ENCODE results near the gene CBARP.

Gene CBARP

GRCh38 chr19:1266129-1266915 lies 28.5 kb upstream of the CBARP start:
- DNase-seq (ENCODE audit: extremely low read depth in 1 of 2, low read depth in 1 of 2): peak; percentile 77 to 86

DNA sequence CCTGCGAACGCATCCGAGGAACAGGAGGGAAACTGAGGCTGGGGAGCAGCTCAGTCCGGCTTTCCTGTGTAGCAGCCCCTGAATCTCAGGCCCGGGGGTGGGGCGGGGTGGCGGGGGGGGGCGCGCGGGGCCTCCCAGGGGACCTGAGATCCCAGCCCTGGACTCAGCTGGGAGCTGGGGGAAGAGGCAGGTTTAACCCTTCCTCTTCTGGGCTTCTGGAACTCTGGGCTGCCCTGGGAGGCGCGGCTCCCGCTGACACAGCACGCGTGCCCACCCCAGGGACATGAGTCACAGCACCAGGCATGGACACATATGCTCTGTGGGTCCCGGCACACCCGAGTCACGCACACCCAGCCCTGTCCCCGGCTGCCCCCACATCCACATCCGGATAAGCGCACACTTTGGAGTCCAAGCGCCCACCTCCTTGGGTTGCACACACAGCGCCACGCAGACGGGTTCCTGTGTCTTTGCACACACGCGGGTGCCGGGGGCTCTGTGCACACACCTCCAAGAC lies 27.9 kb upstream of the CBARP start:
- no peak for DNase-seq (ENCODE audit: extremely low read depth in 1 of 2, low read depth in 1 of 2)

DNA sequence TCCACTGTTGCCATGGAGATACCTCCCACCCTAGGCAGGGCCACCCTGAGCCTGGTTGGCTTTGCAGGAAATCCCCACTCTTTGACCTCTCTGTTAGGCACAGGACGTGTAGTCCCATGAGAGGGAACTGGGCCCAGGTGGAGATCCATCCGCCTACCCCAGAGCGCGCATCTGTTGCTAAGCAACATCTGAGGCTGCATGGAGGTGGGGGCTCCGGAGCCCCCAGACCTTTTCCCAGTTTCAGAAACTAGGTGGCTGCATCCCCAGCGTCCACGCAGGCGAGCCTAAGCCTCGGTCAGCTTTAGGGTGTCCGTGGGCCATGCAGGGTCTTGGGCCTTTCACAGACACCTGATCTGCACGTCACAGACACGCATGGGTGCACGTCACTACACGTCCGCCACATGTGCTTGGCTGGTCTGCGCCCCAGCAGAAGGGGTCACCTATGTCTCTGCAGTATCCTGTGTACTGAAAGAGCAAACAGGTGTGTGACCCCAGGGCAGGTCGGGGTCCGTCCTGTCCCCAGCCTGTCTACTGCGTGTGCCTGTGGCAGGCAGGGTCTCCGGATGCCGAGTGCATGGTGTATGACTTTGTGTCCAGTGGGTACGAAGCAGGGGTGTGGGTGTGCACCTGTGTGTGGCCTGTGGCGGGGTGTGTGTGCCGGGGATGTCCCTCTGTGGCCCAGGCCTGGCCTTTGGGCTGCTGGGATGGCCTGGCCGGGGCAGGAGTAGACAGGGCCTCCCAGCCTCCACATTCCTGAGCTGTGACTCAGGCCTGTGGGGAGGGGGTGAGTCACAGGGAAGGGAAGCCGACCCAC lies 27.2 kb upstream of the CBARP start:
- no peak for DNase-seq (ENCODE audit: extremely low read depth in 1 of 2, low read depth in 1 of 2)

DNA sequence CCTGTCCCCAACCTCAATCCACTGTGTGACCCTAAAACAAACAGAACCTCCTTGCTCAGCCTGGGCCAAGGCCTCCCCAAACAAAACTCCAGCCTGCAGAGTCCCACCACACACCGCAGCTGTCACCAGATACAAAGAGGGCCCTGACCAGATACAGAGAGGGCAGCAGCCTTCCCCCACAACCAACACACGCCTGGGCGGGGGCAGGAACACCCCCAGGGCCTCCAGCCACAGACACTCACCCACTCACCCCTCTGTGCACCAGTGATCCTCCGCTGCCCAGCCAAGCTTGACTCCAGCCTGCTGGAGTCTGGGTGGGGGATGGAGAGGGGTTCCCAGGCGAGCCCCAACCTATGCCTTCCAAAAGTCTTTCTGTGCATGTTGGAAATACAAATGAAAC lies 25.4 kb upstream of the CBARP start:
- DNase-seq (ENCODE audit: extremely low read depth in 1 of 2, low read depth in 1 of 2): no peak

- DNase-seq (ENCODE audit: extremely low read depth in 1 of 2, low read depth in 1 of 2): no peak
Measured at GRCh38 chr19:1262623-1263123, 24.9 kb upstream of the CBARP start.

GRCh38 chr19:1261798-1262622 lies 24.2 kb upstream of the CBARP start:
- DNase-seq (ENCODE audit: extremely low read depth in 1 of 2, low read depth in 1 of 2): no peak

GRCh38 chr19:1261538-1261797 lies 23.7 kb upstream of the CBARP start:
- no peak for DNase-seq (ENCODE audit: extremely low read depth in 1 of 2, low read depth in 1 of 2)

- DNase-seq (ENCODE audit: extremely low read depth in 1 of 2, low read depth in 1 of 2): peak; percentile 92 to 96
Measured at GRCh38 chr19:1260749-1261537, 23.1 kb upstream of the CBARP start.

DNA sequence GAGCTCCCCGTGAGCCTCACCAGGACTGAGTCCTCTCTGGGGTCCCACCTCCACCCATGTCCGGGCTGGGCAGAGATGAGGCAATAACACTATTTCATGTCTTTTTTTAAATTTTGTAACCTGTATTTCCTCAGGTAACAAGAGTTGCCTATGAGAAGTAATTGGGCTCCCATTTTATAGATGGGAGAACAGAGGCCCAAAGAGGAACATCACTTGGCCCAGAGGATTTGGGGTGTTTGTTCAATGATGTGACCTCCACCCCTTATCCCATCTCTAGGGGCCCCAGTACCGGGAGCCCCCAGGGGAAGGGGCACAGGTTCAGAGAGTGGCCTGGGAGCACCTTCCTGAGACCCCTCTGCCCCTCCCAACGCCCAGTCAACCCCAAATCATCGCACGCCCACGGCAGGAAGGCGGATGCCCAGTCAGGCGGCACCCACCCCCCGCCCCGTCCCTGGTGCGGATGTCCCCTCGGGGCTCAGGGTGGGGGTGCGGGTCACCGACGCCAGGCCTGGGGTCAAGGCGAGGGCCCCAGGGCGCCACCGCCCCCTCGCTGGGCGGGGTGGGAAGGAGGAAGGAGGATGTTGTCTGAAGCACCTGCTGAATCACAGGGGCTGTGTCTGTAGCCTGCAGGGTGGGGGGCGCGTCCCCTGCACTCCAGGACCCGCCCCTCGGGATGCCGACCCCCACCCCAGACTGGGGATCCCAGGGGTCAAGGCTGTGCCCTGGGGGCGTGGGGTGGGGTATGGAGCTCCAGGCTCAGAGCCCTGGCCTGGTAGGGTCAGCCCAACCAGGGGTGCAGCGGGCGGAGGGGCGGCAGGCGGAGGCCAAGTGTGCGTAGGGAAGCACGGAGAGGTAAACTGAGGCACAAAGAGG lies 22.3 kb upstream of the CBARP start:
- no peak for DNase-seq (ENCODE audit: extremely low read depth in 1 of 2, low read depth in 1 of 2)

GRCh38 chr19:1259206-1259875 lies 21.5 kb upstream of the CBARP start:
- DNase-seq (ENCODE audit: extremely low read depth in 1 of 2, low read depth in 1 of 2): peak; percentile 66 to 71

DNA sequence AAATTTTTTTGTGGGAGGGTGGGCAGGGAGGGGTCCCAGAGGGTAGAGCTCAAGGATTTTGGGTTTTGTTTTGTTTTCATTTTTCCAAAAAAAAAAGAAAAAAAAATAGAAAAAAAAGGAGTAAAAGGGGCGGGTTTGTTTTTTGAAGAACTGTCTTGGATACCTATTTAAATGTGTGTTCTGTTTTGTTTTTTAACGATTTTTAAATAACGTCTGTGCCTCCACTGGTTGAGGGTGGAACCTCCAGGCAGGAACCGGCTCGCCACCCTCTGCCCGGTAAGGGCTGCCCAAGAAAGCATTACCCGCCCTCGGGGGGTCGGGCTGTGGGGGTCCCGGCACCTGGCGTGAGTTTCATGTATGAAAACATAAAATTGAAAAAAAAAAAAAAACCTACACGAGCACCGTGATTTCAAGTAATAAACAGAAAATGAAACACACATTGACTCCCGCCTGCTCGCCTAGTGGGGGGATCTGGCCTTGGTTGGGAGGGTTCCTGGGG lies 21.0 kb upstream of the CBARP start:
- no peak for DNase-seq (ENCODE audit: extremely low read depth in 1 of 2, low read depth in 1 of 2)

- no peak for DNase-seq (ENCODE audit: extremely low read depth in 1 of 2, low read depth in 1 of 2)
Measured at GRCh38 chr19:1258163-1258492, 20.3 kb upstream of the CBARP start.

- no peak for DNase-seq (ENCODE audit: extremely low read depth in 1 of 2, low read depth in 1 of 2)
Measured at GRCh38 chr19:1257475-1258162, 19.8 kb upstream of the CBARP start.

GRCh38 chr19:1256646-1257474 lies 19.1 kb upstream of the CBARP start:
- DNase-seq (ENCODE audit: extremely low read depth in 1 of 2, low read depth in 1 of 2): no peak

DNA sequence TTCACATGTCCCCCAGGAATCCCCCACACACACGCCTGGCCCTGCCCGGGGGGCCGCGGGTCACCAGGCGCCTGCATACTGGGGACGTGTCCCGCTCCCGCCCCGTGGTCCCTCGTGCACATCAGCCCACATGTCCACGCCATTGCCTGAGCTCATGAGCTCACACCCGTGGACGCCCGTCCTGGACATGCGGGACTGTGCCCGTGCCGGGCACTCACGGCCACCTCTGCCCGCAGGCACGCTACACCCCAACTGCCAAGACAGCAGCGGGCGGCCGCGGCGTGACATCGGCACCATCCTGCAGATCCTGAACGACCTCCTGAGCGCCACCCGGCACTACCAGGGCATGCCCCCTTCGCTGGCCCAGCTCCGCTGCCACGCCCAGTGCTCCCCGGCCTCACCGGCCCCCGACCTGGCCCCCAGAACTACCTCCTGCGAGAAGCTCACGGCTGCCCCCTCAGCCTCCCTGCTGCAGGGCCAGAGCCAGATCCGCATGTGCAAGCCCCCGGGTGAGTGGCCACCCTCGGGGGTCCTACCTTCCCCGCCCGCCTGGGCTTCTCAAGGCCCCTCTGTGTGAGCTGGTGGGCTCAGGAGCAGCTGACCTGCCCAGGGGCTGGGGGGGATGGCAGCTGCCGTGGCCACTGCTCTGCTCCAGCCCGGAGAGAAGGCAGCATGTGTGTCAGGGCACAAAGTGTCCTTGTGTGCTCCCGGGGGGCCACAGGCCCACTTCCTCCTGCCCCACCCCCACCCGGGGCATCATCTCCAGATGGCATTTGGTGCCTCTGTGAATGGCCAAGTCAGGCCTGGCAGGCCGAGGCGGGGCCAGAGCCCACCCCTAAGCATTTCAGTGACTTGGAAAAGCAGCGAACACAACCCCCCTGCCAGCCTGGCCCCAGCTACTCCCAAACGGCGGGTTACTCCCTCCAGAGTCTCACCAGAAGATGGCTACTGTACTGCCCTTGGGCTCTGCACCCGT lies 17.7 kb upstream of the CBARP start:
- no peak for DNase-seq (ENCODE audit: extremely low read depth in 1 of 2, low read depth in 1 of 2)

GRCh38 chr19:1254530-1255185 lies 16.9 kb upstream of the CBARP start:
- DNase-seq (ENCODE audit: extremely low read depth in 1 of 2, low read depth in 1 of 2): no peak
